ENCODE data around the gene LPCAT3. TPM values are rescaled to one million over a fixed set of nuclear protein-coding genes. Genes with fewer than 3 reads are reported as not detected.
A peak's percentile ranks its signal among the peaks of the same experiment; 100 is the strongest.

Gene LPCAT3
- total and polyA plus RNA-seq, 2 of the 13 experiments (the other 11 are each of a cell fraction or from before 2014, with no cell fraction given), result 44.5 to 64.3 TPM

DNA sequence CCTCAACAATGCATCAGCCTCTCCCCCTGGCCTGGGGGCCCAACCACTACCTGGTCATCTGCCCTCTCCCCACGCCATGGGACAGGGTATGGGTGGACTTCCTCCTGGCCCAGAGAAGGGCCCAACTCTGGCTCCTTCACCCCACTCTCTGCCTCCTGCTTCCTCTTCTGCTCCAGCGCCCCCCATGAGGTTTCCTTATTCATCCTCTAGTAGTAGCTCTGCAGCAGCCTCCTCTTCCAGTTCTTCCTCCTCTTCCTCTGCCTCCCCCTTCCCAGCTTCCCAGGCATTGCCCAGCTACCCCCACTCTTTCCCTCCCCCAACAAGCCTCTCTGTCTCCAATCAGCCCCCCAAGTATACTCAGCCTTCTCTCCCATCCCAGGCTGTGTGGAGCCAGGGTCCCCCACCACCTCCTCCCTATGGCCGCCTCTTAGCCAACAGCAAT, 82.1 kb downstream of the LPCAT3 start:
- no TSS peak for BruUV-seq (replicated peaks)
- H3K79me2 ChIP-seq (ENCODE audit: insufficient read depth, low read length), result peaks cover 6% of the 10 kb centered on the region
- no peak overlapping the region for H3K9ac ChIP-seq (ENCODE audit: insufficient read depth, low read depth, low read length)
- H3K9me3 ChIP-seq (ENCODE audit: low read length), result no peaks in the 10 kb centered on the region
- in situ Hi-C loops (cut with HindIII; ENCODE audit: extremely low pct_ligation_motif_present, low pct_unique_long_range_greater_than_20kb) (no loop called here), intact Hi-C loops (cut with micrococcal nuclease; ENCODE audit: unreplicated experiment) (no loop called here)
- no peak overlapping the region for H3K27ac ChIP-seq (ENCODE audit: extremely low read length, insufficient read depth, low read length)
- ChIA-PET CTCF (ENCODE audit: low intra/inter-chr PET ratio, low total read pairs) (no interaction called here), POLR2A (interaction anchor here (4.6 kb wide), 1 partner anchor 11 kb away, joined by 30 read pairs; no protein-coding TSS in a partner anchor)
- H4K20me1 ChIP-seq (ENCODE audit: insufficient read depth, low read length), result no peaks in the 10 kb centered on the region
- TF ChIP-seq, protein P1, sequence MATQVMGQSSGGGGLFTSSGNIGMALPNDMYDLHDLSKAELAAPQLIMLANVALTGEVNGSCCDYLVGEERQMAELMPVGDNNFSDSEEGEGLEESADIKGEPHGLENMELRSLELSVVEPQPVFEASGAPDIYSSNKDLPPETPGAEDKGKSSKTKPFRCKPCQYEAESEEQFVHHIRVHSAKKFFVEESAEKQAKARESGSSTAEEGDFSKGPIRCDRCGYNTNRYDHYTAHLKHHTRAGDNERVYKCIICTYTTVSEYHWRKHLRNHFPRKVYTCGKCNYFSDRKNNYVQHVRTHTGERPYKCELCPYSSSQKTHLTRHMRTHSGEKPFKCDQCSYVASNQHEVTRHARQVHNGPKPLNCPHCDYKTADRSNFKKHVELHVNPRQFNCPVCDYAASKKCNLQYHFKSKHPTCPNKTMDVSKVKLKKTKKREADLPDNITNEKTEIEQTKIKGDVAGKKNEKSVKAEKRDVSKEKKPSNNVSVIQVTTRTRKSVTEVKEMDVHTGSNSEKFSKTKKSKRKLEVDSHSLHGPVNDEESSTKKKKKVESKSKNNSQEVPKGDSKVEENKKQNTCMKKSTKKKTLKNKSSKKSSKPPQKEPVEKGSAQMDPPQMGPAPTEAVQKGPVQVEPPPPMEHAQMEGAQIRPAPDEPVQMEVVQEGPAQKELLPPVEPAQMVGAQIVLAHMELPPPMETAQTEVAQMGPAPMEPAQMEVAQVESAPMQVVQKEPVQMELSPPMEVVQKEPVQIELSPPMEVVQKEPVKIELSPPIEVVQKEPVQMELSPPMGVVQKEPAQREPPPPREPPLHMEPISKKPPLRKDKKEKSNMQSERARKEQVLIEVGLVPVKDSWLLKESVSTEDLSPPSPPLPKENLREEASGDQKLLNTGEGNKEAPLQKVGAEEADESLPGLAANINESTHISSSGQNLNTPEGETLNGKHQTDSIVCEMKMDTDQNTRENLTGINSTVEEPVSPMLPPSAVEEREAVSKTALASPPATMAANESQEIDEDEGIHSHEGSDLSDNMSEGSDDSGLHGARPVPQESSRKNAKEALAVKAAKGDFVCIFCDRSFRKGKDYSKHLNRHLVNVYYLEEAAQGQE (IDR thresholded peaks at IDR 0.05; ENCODE audit: borderline replicate concordance in 1 of 2, low read depth in 1 of 2, low read length in 2 of 2), result no peak
- TF ChIP-seq POLR2G (IDR thresholded peaks at IDR 0.05; ENCODE audit: low read depth, low read length), result 0 out of 2 replicates have a peak, but pooled peaks have one; percentile 10
- no peak overlapping the region for H3K4me3 ChIP-seq (replicated peaks in 1 of 3; ENCODE audit: insufficient read depth in 1 of 3, low read depth in 2 of 3, low read length in 3 of 3)
- no peak overlapping the region for H2AFZ ChIP-seq (ENCODE audit: low read length)
- H3K4me2 ChIP-seq (ENCODE audit: low read depth, low read length), result no peak overlapping the region
- peaks cover 32% of the 10 kb centered on the region for H3K4me1 ChIP-seq (ENCODE audit: insufficient read depth, low read length)
- no peak for DNase-seq (ENCODE audit: low spot score)
- FAIRE-seq, result no peak
- peaks cover 7 to 33% of the 10 kb centered on the region in 2 experiments for H3K36me3 ChIP-seq (replicated peaks in 1 of 2; ENCODE audit: control insufficient read depth in 1 of 2, insufficient read depth in 2 of 2, low read length in 2 of 2)
- no peak for ATAC-seq
- 97% methylated on average over 3 of the region's 3 CpGs for WGBS (ENCODE audit: low lambda C conversion rate)
- no peaks in the 10 kb centered on the region for H3K27me3 ChIP-seq (ENCODE audit: control insufficient read depth in 1 of 2, insufficient read depth in 2 of 2, low read length in 2 of 2)

Measured in HepG2 (cell line).